GM19099 (cell line): ENCODE measurements around the gene MYADM.

ENCODE experiments used
- POLR2A ChIP-seq: IDR thresholded peaks from 3 replicates; pipeline ENCODE4 v1.6.1; 2011; ENCODE audit warnings: low read depth; ENCODE audit not compliant: insufficient read length; ENCODE audit errors: extremely low read depth

Gene MYADM

GRCh38 chr19:53866865-53867224 is 838 bp upstream of the MYADM start:
- TF ChIP-seq POLR2A, result no peak

GRCh38 chr19:53868091-53868891 is 608 bp downstream of the MYADM start:
- no peak for TF ChIP-seq POLR2A

DNA sequence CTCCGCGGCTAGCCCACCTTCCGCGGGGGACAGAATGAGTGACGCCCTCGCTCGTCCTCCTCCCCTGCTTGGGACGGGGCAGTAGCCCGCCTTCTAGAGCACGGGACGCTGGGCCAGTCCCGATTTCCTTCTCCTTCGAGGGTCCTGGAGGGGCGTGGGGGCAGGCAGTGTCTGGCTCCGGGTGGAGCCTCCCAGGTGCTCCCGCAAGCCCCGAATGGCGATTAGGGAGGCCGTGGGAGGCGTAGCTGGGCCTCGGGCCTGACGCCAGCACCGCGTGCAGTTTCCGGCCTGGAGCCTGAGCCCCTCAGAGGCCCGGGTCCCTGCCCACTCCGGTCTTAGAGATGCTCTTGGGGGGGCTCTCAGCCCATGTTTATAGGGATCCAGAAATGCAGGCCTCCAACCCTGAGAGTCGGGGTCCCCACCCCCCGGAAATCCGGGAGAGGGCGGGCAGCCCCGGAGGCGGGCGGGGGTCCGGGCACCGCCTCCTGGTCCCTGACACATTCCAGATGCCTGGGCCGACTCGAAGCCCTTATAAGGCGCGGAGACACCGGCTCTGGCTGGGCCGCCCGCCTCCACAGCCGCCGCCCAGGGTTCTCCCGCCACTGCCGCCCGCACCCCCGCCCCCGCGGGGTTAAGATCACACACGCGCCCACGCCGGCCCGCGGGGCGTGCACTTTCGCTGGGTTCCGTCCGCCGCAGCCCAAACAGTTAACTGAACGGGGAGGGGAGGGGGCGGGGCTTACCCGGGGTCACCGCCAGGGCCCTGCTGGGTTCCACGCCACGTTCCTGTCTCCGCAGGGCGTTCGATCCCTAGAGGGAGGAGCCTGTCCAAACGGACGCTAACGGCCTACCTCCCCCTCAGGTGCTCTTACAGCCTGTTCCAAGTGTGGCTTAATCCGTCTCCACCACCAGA is 1.5 kb downstream of the MYADM start:
- no peak for TF ChIP-seq POLR2A

DNA sequence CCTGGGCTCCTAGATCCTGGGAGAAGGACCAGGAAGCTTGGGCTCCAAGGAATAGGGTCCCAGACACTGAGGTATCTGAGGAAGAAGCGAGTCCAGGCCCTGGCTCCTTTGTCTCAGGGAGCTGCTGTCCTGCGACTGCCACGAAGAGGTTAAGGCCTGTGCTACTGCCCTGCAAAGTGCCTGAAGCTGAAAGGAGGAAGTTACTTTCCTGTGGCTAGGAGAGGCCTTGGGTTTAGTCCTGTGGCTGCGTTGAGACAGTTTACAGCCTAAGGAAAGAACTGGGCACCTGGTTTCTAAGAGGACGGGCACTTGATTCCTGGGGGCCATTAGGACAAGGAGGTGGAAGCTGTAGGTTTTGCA is 2.8 kb downstream of the MYADM start:
- no peak for TF ChIP-seq POLR2A

DNA sequence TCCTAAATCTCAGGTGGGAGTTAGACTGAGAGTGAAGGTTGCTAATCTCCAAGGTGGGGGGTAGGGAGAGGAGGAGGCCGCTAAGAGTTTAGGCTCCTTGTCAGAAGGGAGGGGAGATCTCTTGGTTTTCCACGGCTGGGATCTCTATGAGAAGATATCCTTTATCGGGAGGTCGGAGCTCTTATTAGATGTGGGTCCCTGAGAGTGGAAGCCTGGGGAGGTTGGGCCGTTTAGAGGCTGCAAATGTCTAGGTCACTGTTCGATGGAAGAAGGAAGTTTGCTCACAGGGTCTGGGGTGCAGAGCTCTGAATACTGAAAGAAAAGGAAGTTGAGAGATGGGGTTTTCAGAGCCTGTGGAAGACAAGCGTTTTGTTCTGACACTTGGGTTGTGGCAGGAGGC is 3.8 kb downstream of the MYADM start:
- no peak for TF ChIP-seq POLR2A

GRCh38 chr19:53872762-53873161 is 5.1 kb downstream of the MYADM start:
- no peak for TF ChIP-seq POLR2A

DNA sequence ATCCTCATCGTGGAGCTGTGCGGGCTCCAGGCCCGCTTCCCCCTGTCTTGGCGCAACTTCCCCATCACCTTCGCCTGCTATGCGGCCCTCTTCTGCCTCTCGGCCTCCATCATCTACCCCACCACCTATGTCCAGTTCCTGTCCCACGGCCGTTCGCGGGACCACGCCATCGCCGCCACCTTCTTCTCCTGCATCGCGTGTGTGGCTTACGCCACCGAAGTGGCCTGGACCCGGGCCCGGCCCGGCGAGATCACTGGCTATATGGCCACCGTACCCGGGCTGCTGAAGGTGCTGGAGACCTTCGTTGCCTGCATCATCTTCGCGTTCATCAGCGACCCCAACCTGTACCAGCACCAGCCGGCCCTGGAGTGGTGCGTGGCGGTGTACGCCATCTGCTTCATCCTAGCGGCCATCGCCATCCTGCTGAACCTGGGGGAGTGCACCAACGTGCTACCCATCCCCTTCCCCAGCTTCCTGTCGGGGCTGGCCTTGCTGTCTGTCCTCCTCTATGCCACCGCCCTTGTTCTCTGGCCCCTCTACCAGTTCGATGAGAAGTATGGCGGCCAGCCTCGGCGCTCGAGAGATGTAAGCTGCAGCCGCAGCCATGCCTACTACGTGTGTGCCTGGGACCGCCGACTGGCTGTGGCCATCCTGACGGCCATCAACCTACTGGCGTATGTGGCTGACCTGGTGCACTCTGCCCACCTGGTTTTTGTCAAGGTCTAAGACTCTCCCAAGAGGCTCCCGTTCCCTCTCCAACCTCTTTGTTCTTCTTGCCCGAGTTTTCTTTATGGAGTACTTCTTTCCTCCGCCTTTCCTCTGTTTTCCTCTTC is 6.3 kb downstream of the MYADM start:
- no peak for TF ChIP-seq POLR2A

DNA sequence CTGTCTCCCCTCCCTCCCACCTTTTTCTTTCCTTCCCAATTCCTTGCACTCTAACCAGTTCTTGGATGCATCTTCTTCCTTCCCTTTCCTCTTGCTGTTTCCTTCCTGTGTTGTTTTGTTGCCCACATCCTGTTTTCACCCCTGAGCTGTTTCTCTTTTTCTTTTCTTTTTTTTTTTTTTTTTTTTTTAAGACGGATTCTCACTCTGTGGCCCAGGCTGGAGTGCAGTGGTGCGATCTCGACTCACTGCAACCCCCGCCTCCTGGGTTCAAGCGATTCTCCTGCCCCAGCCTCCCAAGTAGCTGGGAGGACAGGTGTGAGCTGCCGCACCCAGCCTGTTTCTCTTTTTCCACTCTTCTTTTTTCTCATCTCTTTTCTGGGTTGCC is 6.9 kb downstream of the MYADM start:
- TF ChIP-seq POLR2A, result no peak

DNA sequence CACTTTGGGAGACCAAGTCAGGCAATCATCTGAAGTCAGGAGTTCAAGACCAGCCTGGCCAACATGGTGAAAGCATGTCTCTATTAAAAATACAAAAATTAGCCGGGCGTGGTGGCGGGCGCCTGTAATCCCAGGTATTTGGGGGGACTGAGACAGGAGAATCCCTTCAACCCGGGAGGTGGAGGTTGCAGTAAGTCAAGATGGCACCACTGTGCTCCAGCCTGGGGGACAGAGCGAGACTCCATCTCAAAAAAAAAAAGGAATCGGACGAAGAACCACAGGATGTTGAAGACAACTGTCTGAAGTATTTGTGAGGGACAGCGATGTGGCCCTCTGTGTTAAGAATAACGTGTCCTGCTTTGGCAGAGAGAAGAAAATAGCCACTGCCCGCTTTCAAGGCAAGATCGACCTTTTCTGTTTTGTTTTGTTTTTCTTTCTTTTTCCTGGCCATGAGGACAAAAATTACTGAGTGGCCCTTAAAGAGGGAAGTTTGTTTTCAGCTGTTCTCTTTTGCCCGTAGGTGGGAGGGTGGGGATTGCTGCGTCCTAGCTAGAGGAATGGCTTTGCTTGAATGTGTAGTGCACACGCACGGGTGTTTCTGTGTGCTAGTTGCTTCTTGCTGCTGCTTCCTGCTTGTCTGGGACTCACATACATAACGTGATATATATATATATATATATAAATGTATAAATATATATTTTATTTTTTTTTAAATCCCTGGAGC is 8.1 kb downstream of the MYADM start:
- no peak for TF ChIP-seq POLR2A

DNA sequence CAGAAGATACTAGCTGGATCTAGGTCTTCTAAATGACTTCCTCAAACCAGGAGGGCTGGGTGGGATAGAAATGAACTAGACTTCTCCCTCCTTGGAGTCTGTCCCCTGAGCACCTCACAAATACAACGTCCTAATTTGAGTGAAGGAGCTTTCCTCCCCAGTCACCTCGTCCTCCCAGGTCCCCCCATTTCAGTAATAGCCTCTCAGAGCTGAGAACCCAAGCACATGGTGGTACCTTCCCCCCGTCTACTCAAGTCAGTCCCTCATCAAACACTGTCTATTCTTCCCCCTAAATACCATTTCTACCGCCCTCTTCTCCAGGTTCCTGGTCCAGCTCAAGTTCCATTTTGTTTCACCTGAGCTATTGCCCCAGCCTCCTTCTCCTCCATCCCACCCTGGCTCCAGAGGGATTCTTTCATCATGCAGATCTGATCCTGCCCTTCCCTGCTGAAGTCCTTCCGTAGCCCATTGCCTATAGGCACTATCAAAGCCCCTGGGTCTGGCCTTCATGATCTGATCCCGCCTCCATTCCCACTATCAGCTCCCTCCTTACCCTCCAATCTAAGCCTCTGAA is 9.1 kb downstream of the MYADM start:
- no peak for TF ChIP-seq POLR2A

GRCh38 chr19:53877361-53877766 is 9.7 kb downstream of the MYADM start:
- no peak for TF ChIP-seq POLR2A

- no peak for TF ChIP-seq POLR2A
Observed at GRCh38 chr19:53878776-53879139, 11.1 kb downstream of the MYADM start.

- TF ChIP-seq POLR2A, result no peak
Observed at GRCh38 chr19:53879140-53880081, 11.7 kb downstream of the MYADM start.
